H4 (cell line): ENCODE measurements around the gene ZFYVE9. TPM values are rescaled to one million over a fixed set of nuclear protein-coding genes. Genes with fewer than 3 reads are reported as not detected.
"Not testable (repeated sequence)": the region's sequence is repeated elsewhere in the genome, so short reads cannot be mapped to it uniquely, and the experiment has no call there.

Experiments
- DNase-seq: peaks from one replicate; pipeline ENCODE4 v3.0.0-alpha.2; 2015; ENCODE audit warnings: low spot score
- total RNA-seq: library from RNA; depleted of rRNA; stranded (reverse); fragments of >200 nt; shearing (Covaris generic); gene quantifications from 2 replicates; pipeline ENCODE4 v1.2.3, GENCODE V29; 2014; rRNA removed

The ZFYVE9 gene
- total RNA-seq, 1 experiment from 2014 or later: 15.0 TPM

GRCh38 chr1:52367272-52367671 lies 225.4 kb downstream of the ZFYVE9 start:
- no peak for DNase-seq

- no peak for DNase-seq
Observed at GRCh38 chr1:52368383-52369172, 226.7 kb downstream of the ZFYVE9 start.

GRCh38 chr1:52369851-52370250 lies 228.0 kb downstream of the ZFYVE9 start:
- not testable (repeated sequence) for DNase-seq

GRCh38 chr1:52385376-52385775 lies 243.5 kb downstream of the ZFYVE9 start:
- no peak for DNase-seq

GRCh38 chr1:52386458-52386857 lies 244.6 kb downstream of the ZFYVE9 start:
- DNase-seq: no peak

GRCh38 chr1:52393174-52393573 lies 251.3 kb downstream of the ZFYVE9 start:
- no peak for DNase-seq

Other genes with a start within 250 kb of the ZFYVE9 start
- 0.43 and 0.54 TPM in 2 replicates for gene RAB3B, start 151.4 kb upstream of the ZFYVE9 start, total RNA-seq
- gene KTI12, start 108.3 kb upstream of the ZFYVE9 start, total RNA-seq: 9.2 and 13.2 TPM in 2 replicates
- gene TXNDC12, start 86.9 kb upstream of the ZFYVE9 start, total RNA-seq: 128 and 138 TPM in 2 replicates
- 108 and 158 TPM in 2 replicates for gene BTF3L4, start 85.8 kb upstream of the ZFYVE9 start, total RNA-seq
- gene CC2D1B, start 224.1 kb downstream of the ZFYVE9 start, total RNA-seq: 19.9 and 23.0 TPM in 2 replicates